IPS-15b (cell line): ENCODE data around the gene SPEN.
"Not testable (repeated sequence)": the region's sequence is repeated elsewhere in the genome, so short reads cannot be mapped to it uniquely, and the experiment has no call there.

ENCODE experiments used
- H3K27me3 ChIP-seq: one replicate; pipeline ENCODE4 v1.6.1; 2013; ENCODE audit warnings: low read length; ENCODE audit not compliant: control insufficient read depth, insufficient read depth
- H3K36me3 ChIP-seq: one replicate; pipeline ENCODE4 v1.6.1; 2013; ENCODE audit warnings: low read length; ENCODE audit not compliant: control insufficient read depth, insufficient read depth
- H3K4me1 ChIP-seq: one replicate; pipeline ENCODE4 v1.6.1; 2013; ENCODE audit warnings: mild to moderate bottlenecking, low read length; ENCODE audit not compliant: control insufficient read depth, insufficient read depth
- H3K4me3 ChIP-seq: one replicate; pipeline ENCODE4 v1.5.1; 2013; ENCODE audit warnings: low read depth, low read length
- H3K9ac ChIP-seq: one replicate; pipeline ENCODE4 v1.6.1; 2013; ENCODE audit warnings: low read depth, mild to moderate bottlenecking, low read length
- H3K9me3 ChIP-seq: one replicate; pipeline ENCODE4 v1.6.1; 2013; ENCODE audit warnings: mild to moderate bottlenecking, low read length; ENCODE audit not compliant: control insufficient read depth, insufficient read depth

SPEN gene

DNA sequence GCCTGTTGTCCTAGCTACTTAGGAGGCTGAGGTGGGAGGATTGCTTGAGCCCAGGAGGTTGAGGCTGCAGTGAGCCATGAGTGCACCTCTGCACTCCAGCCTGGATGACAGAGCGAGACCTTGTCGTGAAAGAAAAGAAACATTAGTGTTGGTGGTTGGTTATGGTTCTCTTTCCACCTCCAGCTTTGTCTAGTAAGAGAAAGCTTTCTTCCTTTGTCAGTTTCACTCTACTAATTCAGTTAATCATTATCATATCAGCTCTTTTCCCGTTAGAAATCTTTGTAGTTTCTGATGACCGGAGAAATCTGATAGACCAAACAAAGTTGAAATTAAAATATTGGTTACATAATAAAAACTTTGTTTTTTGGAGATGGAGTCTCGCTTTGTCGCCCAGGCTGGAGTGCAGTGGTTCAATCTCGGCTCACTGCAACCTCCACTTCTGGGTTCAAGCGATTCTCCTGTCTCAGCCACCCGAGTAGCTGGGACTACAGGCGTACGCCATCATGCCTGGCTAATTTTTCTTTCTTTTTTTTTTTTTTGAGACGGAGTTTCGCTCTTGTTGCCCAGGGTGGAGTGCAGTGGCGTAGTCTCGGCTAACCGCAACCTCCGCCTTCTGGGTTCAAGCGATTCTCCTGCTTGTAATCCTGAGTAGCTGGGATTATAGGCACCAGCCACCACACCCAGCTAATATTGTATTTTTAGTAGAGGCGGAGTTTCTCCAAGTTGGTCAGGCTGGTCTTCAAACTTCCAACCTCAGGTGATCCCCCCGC lies 49.5 kb downstream of the SPEN start:
- H3K4me1 ChIP-seq, H3K27me3 ChIP-seq, H3K9me3 ChIP-seq, H3K36me3 ChIP-seq, H3K9ac ChIP-seq, H3K4me3 ChIP-seq: not testable (repeated sequence)

DNA sequence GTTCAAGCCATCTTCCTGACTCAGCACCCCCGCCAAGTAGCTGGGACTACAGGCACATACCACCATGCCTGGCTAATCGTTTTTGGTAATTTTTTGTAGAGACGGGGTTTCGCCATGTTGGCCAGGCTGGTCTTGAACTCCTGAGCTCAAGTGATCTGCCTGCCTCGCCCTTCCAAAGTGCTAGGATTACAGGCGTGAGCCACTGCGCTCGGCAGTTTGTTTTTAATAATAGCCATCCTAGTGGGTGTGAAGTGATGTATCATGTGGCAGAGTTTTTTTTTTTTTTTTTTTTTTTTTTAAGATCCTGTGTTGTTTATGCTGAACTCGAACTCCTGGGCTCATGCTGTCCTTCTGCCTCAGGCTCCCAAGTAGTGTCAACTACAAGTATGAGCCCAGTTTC lies 51.8 kb downstream of the SPEN start:
- H3K9ac ChIP-seq = no peak overlapping the region
- no peaks in the 10 kb centered on the region for H3K27me3 ChIP-seq
- H3K4me1 ChIP-seq = peaks cover 10% of the 10 kb centered on the region
- no peak overlapping the region for H3K4me3 ChIP-seq
- no peaks in the 10 kb centered on the region for H3K36me3 ChIP-seq
- H3K9me3 ChIP-seq = no peaks in the 10 kb centered on the region

DNA sequence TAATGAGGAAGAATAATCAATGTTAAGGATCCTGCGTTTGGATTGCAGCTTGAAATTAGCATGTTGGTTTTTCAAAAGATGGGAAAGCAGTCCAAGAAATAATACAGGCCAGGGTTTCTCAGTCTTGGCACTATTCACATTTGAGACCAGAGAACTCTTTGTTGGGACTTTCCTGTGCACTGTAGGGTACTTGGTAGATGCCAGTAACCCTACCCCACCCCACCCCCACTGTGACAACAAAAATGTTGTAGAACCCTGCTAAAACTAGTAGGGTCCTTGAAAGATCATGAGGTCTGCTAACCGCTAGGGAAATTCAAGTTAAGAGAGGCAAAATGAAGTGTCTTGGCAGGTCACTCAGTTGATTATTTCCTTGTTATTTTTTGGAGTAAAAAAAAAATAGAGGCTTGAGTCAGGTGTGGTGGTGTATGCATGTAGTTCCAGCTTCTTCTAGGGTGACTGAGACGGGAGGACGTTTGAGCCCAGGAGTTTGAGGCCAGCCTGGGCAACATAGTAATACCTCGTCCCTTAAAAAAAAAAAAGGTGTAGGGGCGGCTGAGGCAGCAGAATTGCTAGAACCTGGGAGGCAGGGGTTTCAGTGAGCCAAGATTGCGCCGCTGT lies 53.3 kb downstream of the SPEN start:
- H3K27me3 ChIP-seq = no peaks in the 10 kb centered on the region
- no peaks in the 10 kb centered on the region for H3K36me3 ChIP-seq
- peaks cover 10% of the 10 kb centered on the region for H3K4me1 ChIP-seq
- no peaks in the 10 kb centered on the region for H3K9me3 ChIP-seq
- no peak overlapping the region for H3K4me3 ChIP-seq
- no peak overlapping the region for H3K9ac ChIP-seq

DNA sequence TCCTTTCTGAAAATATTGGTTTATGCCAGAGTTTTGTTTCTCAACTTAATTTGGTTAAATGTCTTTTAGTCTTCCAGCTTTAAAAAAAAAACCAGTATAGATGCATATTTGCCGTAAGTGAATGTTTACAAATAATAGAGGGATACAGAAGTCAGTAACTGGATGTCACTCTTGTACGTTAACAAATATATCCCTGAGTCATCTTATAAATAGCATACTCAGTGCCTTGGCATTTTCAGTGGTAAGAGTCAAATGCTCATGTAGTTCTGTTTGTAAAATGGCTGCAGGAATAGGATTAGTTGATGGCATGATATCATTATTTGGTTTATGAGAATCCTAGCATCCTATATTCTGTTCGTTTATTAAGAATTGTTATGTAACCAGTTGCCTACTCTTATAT lies 55.4 kb downstream of the SPEN start:
- no peaks in the 10 kb centered on the region for H3K27me3 ChIP-seq
- no peaks in the 10 kb centered on the region for H3K9me3 ChIP-seq
- no peaks in the 10 kb centered on the region for H3K36me3 ChIP-seq
- H3K9ac ChIP-seq = no peak overlapping the region
- peaks cover 10% of the 10 kb centered on the region for H3K4me1 ChIP-seq
- no peak overlapping the region for H3K4me3 ChIP-seq

DNA sequence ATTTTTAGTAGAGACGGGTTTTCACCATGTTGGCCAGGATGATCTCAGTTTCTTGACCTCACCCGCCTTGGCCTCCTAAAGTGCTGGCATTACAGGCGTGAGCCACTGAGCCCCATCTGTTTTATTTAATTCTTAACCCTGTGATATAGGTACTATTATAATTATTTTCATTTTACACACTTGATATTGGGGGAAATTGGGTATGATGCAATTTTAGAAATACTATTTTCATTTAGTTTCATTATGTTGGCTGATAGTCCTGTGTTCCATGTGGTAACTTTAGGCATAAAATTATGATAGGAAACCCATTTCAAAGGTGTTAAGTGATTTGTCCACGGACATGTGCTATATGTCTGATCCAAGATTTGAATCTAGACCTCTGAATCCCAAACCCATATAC lies 61.1 kb downstream of the SPEN start:
- Histone ChIP-seq H3K4me1 (no peaks in the 10 kb centered on the region), H3K9ac (no peak overlapping the region), H3K9me3 (no peaks in the 10 kb centered on the region), H3K36me3 (peaks cover 4% of the 10 kb centered on the region), H3K4me3 (no peak overlapping the region), H3K27me3 (no peaks in the 10 kb centered on the region)

DNA sequence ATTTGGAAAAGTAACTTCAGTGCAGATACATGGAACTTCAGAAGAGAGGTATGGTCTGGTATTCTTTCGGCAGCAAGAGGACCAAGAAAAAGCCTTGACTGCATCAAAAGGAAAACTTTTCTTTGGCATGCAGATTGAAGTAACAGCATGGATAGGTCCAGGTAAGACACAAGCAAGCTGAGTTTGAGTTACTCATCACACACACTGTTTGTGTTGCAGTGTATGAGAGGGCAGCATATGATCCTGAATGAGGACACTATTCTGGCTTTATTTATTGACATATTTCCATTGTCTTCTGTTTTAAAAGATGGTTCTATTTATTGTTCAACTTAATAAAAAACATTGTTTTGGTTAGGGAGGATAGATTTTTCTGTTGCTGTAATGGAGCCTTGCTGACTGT lies 63.6 kb downstream of the SPEN start:
- H3K27me3 ChIP-seq = no peaks in the 10 kb centered on the region
- no peak overlapping the region for H3K4me3 ChIP-seq
- no peaks in the 10 kb centered on the region for H3K4me1 ChIP-seq
- H3K9me3 ChIP-seq = no peaks in the 10 kb centered on the region
- H3K36me3 ChIP-seq = peaks cover 4% of the 10 kb centered on the region
- no peak overlapping the region for H3K9ac ChIP-seq

DNA sequence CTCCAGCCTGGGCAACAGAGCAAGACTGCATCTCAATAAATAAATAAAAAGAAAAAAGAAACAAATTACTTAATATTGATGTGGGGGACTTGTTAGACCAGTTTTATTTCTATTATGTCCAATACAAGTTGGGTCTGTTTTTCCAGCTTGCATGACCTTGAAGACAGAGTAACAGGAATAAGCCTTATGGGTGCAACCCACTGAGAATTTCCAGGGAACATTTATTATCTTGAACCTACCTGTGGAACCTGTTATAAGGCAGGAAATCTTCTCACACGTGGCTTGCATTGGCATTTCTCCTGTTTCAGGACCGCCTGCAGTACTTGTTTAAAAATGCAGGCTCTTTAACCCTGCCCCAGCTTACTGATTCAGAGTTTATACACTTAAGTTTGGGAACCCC lies 64.4 kb downstream of the SPEN start:
- Histone ChIP-seq H3K27me3 (no peaks in the 10 kb centered on the region), H3K9ac (no peak overlapping the region), H3K36me3 (peaks cover 4% of the 10 kb centered on the region), H3K4me1 (no peaks in the 10 kb centered on the region), H3K9me3 (no peaks in the 10 kb centered on the region), H3K4me3 (no peak overlapping the region)

DNA sequence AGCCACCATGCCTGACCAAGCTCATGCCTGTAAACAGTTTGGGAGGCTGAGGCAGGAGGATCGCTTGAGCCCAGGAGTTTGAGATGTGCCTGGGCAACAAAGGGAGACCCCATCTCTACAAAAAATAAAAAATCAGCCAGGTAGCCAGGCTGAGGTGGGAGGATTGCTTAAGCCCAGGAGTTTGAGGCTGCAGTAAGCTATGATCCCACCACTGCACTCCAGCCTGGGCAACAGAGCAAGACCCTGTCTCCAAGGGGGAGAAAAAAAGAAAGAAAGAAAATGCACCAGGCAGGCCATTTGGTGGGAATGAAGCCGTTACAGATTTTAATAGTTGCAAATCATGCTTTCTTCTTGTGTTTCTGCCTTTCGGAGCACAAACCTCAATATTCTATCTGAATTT lies 66.1 kb downstream of the SPEN start:
- H3K4me3 ChIP-seq, H3K4me1 ChIP-seq, H3K9ac ChIP-seq, H3K36me3 ChIP-seq, H3K27me3 ChIP-seq, H3K9me3 ChIP-seq: not testable (repeated sequence)

DNA sequence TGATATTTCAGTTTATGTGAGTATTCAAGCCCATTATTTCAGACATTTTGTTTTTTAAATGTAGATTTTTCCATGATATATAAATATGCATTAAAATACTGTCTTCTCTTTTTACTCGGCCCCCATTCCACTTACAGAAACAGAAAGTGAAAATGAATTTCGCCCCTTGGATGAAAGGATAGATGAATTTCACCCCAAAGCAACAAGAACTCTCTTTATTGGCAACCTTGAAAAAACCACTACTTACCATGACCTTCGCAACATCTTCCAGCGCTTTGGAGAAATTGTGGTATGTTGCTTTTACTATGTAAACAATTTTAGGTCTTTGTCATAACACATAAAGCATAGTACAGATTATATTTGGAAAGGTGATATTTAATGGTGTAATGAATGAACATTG lies 68.5 kb downstream of the SPEN start:
- H3K4me1 ChIP-seq = no peaks in the 10 kb centered on the region
- H3K4me3 ChIP-seq = no peak overlapping the region
- H3K27me3 ChIP-seq = no peaks in the 10 kb centered on the region
- no peaks in the 10 kb centered on the region for H3K9me3 ChIP-seq
- no peak overlapping the region for H3K9ac ChIP-seq
- H3K36me3 ChIP-seq = peaks cover 4% of the 10 kb centered on the region

DNA sequence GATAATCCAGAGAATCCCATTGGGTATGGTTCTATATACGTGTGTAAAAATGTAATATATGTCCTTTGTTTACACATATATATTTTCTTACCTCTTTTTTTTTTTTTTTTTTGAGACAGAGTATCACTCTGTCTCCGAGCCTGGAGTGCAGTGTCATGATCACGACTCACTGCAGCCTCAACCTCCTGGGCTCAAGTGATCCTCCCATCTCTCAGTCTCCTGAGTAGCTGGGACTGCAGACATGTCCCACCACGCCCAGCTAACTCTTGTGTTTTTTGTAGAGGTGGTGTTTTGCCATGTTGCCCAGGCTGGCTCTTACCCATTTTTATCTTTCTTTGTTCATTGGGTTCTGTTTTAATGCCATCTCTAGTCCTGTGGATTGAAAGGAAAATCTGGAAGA lies 68.9 kb downstream of the SPEN start:
- H3K9ac ChIP-seq = no peak overlapping the region
- no peaks in the 10 kb centered on the region for H3K4me1 ChIP-seq
- H3K36me3 ChIP-seq = peaks cover 3% of the 10 kb centered on the region
- no peak overlapping the region for H3K4me3 ChIP-seq
- H3K27me3 ChIP-seq = no peaks in the 10 kb centered on the region
- H3K9me3 ChIP-seq = no peaks in the 10 kb centered on the region

DNA sequence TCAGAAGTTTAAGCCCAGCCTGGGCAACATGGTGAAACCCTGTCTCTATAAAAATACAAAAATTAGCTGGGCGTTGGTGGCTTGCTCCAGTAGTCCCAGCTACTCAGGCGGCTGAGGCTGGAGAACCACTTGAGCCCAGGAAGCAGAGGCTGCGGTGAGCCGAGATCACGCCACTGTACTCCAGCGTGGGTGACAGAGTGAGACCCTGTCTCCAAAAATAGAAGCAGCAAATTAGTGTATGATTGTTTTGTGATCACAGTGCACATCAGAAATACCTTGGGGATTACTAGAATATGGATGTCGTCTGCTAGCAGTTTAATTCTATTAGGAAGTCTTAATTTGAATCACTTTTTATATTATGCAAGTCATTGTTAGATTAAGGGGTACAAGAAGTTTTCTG lies 69.4 kb downstream of the SPEN start:
- no peaks in the 10 kb centered on the region for H3K27me3 ChIP-seq
- no peak overlapping the region for H3K4me3 ChIP-seq
- H3K9ac ChIP-seq = no peak overlapping the region
- no peaks in the 10 kb centered on the region for H3K9me3 ChIP-seq
- no peaks in the 10 kb centered on the region for H3K4me1 ChIP-seq
- peaks cover 3% of the 10 kb centered on the region for H3K36me3 ChIP-seq

DNA sequence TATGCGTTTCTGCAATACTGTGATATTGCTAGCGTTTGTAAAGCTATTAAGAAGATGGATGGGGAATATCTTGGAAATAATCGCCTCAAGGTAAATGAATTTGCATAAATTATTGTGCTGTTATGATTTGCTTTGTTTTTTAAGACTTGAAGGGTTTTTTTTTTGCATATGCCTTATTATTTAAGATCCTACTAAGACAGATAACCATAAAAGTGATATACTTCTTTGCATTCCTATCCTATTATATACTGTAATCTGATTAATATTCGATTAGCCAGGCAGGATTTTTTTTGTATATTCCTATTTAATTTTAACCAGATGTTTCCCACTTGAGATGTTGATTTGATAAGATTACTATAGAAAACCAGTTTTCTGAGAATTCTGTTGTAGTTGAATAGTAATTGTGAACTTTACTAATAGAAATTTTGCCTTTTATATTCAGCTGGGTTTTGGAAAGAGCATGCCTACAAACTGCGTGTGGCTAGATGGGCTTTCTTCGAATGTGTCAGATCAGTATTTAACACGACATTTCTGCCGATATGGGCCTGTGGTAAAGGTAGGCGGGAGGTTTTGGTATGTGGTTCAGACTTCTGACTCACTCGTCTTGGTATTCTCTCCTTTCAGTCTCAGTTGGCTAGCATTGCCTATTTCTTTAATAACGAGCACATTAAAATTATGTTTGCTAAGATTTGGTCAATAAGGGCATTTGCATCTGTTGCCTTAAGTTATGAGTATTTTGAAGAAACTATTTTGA lies 71.6 kb downstream of the SPEN start:
- H3K4me1 ChIP-seq = no peaks in the 10 kb centered on the region
- no peak overlapping the region for H3K4me3 ChIP-seq
- H3K9me3 ChIP-seq = no peaks in the 10 kb centered on the region
- peaks cover 3% of the 10 kb centered on the region for H3K36me3 ChIP-seq
- H3K9ac ChIP-seq = no peak overlapping the region
- H3K27me3 ChIP-seq = no peaks in the 10 kb centered on the region
